HG03066 (cell line): Measurements from ENCODE around the gene PGBD4.

Experiments
- ATAC-seq: cut with Tn5 transposase; IDR thresholded peaks from one replicate; pipeline ENCODE4 v1.9.1; 2021; ENCODE audit warnings: low read depth; ENCODE audit not compliant: unreplicated experiment

PGBD4 gene

GRCh38 chr15:34101366-34102174 is at the start of gene PGBD4, which contains the start of gene EMC7:
Gene PGBD4, plus strand, starts transcription at chr15:34102083. Its CDS starts 449 bp downstream, at chr15:34102532.
Gene EMC7, minus strand, starts transcription at chr15:34101862. Its CDS starts 23 bp downstream, at chr15:34101839.
- peak; percentile 95 for ATAC-seq

DNA sequence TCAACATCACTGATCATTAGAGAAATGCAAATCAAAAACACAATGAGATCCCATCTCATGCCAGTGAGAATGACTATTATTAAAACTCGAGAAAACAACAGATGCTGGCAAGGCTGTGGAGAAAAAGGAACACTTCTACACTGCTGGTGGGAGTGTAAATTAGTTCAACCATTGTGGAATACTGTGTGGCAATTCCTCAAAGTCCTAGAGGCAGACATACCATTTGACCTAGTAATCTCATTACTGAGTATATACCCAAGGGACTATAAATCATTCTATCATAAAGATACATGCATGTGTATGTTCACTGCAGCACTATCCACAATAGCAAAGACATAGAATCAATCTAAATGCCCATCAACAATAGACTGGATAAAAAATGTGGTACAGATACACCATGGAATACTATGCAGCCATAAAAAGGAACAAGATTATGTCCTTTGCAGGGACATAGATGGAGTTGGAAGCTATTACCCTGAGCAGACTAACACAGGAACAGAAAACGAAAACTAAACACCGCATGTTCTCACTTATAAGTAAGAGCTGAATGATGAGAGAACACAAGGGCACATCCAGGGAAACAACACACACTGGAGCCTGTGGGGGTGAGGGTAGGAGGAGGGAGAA is 47.7 kb upstream of the PGBD4 start:
- ATAC-seq, result no peak

DNA sequence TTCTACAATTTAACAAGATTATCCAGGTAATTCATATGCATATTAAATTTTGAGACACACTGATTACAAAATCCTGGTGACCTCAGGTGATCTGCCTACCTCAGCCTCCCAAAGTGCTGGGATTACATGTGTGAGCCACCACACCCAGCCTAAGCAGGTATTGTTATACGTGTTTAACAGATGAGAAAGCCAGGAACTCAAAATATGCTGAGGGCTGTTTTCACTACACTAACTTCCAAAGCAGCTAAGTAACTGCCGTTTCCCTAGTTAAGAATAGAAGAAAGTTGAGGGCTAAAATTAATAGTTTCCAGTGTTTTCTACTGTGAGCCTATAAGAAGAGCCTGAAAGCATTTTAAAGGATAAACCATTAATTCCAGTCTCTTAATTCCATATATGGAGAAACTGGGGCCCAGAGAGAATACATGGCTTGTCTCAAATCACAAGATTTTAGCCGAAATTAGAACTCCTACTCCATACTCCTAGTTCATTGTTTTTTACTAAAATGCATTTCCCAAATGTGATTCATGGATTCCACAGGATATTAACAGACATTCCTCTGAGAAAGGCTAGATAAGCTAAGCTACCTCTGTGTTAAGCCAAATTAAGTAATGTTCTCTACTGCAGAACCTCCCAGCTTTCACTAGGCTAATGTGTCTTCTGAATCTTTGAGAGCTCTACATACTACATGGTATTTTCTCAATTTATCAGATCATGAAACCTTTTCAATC is 45.9 kb upstream of the PGBD4 start:
- ATAC-seq, result no peak

DNA sequence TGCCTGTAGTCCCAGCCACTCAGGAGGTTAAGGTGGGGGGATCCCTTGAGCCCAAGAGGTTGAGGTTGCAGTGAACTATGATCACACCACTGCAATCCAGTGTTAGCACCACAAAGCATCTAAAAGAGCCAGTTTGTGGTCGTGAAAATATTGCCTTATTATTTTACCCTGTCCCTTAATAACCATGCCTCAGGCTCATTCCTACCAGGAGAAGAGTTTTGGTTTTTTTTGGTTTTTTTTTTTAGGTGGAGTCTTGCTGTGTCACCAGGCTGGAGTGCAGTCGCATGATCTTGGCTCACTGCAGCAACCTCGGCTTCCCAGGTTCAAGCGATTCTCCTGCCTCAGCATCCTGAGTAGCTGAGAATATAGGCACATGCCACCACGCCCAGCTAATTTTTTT is 45.0 kb upstream of the PGBD4 start:
- no peak for ATAC-seq

DNA sequence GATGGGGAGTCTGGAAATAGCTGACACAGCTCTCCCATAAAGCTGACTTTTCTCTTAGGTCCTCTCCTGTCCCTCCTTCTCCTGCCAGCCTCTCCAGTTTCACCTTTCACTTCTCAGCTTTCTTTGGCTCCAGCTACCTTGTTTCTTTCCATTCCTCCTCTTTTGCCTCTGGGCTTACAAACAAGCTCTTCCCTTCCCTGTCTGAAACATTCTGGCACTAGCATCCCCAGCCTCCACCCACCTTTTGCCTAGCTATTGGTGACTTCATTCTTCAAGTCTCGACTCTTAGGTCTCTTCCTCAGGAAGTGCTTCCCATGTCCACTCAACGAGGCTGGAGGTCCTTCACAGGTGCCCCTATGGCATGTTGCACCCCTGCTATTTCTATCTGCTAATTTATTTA is 42.4 kb upstream of the PGBD4 start:
- ATAC-seq, result no peak

DNA sequence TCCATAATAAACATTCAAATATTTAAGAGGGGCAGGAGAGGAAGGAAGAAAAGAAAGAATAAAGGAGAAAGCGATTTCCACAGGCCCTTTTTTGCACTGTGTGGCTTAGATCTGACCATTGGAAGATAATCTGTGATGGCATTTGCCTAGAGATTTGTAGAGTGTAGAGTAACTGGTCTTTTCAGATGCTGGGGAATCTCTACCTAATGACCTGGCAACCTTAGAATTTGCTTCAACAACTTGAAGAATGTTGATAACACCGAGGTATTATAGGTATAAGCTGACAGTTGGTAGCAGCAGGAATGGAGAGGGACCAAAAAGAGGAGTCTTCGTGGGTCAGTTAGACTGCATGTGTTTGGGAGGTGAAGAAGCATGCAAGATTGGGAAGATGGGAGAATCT is 41.9 kb upstream of the PGBD4 start:
- ATAC-seq, result no peak

GRCh38 chr15:34064438-34064837 is 37.4 kb upstream of the PGBD4 start:
- no peak for ATAC-seq

DNA sequence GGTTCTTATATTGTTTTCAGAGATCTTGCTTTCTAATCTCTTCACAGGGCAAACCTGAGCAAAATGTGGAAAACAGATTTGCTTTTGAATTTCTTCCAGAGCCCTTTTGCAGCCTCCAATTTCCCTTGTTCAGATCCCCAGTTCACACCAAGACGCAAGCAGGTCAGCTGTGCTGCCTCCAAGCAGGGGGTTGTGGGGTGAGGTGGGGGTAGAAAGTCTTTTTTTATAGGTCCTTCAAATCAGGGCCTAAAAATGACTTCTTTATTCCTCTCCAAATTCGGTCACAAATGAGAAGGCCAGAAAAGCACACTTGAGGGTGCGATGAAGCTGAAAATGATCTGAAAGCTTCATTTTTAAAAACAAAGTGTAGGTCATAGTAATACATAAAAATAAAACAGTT is 36.6 kb upstream of the PGBD4 start:
- no peak for ATAC-seq

DNA sequence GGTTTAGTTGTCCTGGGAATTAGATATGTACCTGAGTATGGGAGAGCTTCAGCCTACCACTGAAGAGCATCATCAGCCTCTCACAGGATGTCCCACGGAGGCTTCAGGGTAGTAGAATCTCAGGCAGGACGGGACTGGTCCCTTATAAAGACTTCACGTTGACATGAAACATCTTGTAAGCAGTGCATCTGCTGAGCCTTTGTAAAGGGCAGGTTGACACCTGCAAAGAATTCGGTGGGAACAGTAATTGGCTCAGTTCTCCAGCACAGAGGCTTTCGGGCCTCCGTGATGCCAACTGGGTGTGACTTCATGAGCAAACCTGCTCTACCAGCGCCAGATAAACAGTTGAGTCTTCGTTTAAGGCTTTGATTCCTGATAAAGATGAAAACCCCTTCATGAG is 35.9 kb upstream of the PGBD4 start:
- ATAC-seq, result no peak

- ATAC-seq, result no peak
These were observed 31.9 kb upstream of the PGBD4 start for GRCh38 chr15:34070003-34070402.

DNA sequence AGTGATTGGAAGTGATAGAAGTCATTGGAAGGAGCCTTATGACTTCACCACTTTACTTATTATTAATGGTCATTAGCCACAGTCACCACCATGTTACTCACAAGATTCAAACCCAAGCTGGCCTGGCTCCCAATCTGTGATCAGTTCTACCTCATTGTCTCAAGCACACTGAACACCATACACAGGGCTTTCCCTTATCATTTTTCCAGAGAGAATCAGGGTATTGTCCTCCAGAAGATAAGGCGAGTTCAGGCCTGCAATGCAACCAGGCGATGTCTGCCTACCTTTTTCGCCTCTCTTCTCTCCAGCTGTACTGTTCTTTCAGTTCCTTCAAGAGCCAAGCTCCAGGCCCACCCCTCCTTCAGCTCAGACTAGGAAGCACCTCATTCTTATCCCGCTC is 25.1 kb upstream of the PGBD4 start:
- ATAC-seq, result no peak

DNA sequence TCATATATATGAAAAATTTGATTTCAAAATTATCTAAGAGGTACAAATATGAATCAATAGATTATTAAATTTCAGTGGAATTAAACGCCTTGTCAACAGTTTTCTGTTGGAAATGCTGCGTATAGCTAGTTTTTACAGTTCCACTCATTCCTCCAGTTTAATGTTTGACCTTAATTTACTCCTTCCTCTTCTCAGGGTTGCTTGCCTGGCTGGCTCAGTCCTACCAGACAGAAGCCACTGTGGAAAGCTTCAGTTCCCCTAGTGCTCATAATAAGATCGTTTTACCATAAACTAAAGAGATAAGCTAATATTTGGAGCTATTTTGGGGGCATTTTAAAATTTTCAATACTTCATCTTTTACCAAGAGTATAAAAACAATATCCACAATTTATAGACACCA is 23.0 kb upstream of the PGBD4 start:
- ATAC-seq, result no peak

DNA sequence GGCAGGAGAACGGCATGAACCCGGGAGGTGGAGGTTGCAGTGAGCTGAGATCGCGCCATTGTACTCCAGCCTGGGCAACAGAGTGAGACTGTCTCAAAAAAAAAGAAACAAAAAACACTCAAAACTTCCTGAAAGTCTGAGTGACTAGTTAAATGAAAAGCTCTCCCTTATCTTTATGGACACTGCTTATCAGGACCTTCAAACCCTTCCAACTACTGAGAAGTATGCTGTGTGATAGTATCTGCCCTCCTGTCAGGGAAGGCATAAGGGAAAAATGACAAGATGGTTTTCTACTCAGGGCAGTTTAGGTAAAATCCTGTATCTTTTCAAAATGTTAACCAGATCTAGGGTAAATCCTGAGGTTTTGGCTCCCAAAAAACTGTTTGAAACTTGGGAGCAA is 22.0 kb upstream of the PGBD4 start:
- no peak for ATAC-seq

DNA sequence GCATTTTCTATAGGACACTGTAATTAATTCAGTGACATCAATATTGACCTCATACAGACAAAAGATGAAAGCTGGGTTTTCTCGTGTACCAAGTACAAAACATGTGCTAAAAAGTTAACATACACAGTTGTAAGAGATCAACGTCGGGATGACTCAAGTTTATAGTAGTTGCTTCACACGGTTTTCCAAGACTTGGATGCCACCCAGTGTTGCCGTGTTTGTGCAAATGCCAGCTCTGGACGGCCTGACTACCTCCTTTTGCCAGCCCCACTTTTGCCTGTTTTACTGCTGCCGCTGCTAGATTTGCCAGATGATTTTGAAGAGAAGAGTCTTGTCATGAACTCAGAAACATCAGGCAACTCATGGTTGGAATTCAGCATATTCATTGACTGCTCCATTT is 17.8 kb upstream of the PGBD4 start:
- no peak for ATAC-seq

DNA sequence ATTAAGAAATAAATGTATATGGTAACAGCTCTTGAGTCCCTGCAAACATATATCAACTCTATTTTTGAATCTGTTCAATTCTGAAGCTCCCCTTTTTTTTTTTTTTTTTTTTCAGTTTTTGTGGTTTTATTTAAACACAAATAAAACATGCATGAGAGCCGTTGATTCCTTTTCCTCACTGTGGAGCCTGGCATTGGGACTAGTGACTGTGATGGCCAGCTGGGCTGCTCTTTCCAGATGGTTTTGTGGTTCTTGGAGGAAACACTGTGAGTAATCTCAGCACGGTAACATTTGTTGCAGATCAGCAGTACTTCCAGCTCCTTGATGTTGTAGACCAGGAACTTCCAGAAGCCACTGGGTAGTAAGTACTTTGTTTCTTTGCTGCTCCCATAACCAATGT is 16.1 kb upstream of the PGBD4 start:
- no peak for ATAC-seq

DNA sequence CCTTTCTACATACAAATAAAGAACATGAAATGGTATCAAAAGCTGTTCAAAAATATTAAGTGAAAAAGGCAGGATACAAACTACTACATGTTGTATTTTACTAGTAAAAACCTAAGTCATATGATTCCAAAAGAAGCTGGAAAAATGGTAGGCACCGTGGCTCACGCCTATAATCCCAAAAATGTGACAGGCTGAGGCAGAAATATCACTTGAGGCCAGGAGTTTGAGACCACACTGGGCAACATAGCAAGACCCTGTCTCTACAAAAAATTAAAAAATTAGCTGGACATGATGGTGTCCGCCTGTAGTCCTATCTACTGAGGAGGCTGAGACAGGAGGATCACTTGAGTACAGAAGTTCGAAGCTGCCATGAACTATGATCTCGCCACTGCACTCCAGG is 2.0 kb upstream of the PGBD4 start:
- ATAC-seq, result no peak

GRCh38 chr15:34102175-34102925 is 467 bp downstream of the PGBD4 start:
- ATAC-seq, result peak; percentile 21

GRCh38 chr15:34106423-34106822 is 4.5 kb downstream of the PGBD4 start:
- no peak for ATAC-seq

GRCh38 chr15:34107315-34107714 is 5.4 kb downstream of the PGBD4 start:
- no peak for ATAC-seq

DNA sequence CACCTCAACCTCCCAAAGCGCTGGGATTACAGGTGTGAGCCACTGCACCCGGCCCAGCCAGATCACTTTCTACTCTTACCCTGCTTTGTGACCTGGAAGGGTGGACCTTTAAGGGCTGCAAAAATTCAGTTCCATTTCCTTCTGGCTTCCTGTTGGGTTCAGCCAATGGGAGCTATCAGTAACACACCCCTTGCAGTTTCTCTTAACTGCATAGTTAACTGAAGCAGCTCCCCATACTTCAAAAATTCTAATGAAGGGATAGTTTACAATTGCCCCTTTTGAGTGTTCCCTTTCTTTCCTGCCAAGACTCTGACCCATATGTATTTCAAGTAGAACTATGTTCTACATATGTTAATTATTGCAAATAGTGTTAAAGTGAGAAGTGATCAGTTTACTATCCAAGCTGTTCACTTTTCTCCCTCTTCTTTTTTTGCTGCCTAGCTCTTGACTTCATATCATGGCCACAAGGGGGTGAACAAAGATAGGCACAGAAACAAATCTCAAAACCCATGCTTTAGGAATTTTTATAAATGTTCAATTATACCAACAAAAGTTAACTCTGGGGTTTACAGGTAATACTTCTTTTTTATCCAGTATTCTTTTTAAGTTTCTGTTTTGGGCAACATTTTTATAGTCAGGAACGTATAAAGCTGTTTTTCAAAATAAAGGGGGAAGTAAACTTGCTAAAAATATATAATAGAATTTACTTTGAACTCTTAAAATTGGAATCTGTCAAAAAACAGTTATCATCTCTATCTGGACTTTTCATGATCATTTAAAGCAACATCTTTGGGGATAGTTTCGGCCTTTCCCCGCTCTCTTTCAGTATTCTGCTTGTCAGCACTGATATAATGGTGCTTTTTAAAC is 8.1 kb downstream of the PGBD4 start:
- no peak for ATAC-seq
